Measurements from ENCODE around the gene CBX1. TPM values are rescaled to one million over a fixed set of nuclear protein-coding genes. Genes with fewer than 3 reads are reported as not detected.

CBX1 gene
- total RNA-seq, 1 donor, result 8.1 TPM

DNA sequence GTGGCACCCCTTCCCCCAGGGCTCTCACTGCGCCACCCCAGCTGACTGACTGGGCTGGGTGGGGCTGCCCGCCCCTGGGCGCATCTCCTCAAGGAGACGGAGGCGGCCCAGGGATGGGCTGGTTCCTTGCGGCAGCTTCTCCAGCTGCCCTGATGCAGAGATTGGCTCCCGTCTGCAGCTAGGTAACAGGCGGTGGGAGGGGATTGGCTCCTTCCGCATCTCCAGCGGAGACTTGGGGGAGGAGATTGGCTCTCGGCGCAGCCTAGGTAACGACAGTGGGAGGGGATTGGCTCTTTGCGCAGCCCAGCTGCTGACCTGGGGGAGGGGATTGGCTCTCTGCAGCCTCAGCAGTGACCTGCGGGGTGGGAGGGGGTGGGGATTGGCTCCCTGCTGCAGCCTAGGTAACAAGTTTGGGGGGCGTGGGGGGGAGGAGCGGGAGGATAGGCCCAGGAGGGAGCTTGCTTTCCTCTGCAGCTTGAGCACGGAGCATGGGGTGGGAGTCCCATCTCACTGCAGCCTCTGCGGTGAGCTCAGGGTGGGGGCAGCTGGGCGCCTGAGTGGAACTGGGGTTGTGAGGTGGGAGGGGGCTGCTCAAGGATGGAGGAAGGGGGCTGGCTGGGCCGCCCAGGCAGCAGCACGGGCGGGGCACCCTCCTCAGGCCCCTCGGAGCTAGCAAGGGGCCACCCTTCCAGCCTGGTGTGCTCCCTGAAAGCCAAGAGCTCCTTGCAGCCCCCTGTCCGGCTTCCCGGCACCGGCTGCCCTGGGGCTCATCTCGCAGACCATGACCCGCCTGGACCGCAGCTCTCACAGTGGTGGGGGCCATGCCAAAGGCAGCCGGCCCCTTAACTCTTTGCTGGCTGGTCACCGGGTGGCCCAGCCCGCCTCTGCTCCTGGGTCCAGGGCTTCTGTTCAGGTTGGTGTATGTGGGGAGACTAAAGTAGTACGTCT is 46.8 kb downstream of the CBX1 start:
- H3K4me1 ChIP-seq (ENCODE audit: insufficient read depth, low read length), result peaks cover 54% of the 10 kb centered on the region
- H3K27me3 ChIP-seq (ENCODE audit: insufficient read depth, low read length), result no peaks in the 10 kb centered on the region
- no peaks in the 10 kb centered on the region for H3K9me3 ChIP-seq (ENCODE audit: low read depth, low read length)
- H3K4me3 ChIP-seq (ENCODE audit: low read length), result no peak overlapping the region

DNA sequence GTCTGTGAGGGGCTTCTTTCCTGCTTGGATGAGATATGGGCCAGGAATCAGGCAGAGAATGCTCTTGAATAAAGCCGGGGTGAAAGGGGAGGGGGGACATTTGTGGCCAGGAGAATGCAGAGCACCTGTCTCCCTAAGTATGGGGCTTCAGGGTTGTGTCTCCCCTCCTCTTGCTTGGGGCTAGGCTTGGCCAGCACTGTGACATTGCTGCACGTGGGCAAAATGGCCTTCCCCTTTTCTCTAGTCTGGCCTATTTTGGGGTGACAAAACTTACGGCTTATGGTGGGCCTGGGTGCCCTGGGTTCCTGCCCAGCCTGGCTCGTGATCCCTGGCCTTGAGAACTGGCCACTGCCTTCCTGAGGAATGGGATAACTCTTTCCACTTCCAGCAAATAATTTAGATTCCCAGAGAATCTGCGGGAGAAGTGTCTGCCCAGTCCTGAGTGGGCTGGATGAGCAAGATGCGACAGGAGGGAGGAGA is 47.5 kb downstream of the CBX1 start:
- Histone ChIP-seq H3K27me3 (ENCODE audit: insufficient read depth, low read length) (no peaks in the 10 kb centered on the region), H3K9me3 (ENCODE audit: low read depth, low read length) (no peaks in the 10 kb centered on the region), H3K4me1 (ENCODE audit: insufficient read depth, low read length) (peaks cover 61% of the 10 kb centered on the region), H3K4me3 (ENCODE audit: low read length) (no peak overlapping the region)

DNA sequence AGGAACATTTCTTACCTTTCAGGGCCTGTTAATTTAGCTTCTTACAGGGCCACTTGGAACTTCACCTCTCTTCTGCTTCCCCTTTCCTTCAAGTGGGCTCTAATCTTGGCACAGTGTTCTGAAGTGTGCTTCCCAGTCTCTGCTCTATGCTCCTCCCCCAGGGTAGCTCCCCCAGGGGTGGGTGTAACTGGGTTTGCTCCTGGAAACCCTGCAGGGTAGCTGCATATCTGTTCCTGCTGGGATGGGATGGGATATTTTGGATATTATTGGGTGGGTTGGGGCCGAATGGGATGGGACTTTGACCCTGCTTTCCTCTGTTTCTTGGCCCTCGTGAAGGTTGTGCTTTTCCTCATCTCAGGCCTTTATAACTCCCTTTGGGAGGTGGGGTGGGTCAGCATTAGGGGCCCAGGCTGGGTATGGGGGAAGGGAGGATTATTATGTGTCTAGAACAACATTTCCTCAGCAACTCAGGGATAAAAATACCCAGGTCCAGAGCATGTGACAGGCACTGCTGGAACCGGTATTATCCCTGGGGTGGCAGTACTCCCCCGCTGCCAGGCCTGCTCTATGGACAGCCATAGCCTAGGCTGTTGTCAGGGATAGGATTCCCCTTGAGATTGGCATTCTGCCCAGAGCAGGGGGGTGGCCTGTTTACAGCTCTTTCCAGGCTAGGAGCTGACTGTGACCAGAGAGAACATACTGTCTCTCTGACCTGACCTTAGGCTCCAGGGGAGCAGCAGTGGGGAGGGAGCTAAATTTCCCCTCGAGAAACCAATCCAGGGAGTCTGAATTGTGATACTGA is 48.1 kb downstream of the CBX1 start:
- Histone ChIP-seq H3K4me1 (ENCODE audit: insufficient read depth, low read length) (peaks cover 62% of the 10 kb centered on the region), H3K4me3 (ENCODE audit: low read length) (no peak overlapping the region), H3K27me3 (ENCODE audit: insufficient read depth, low read length) (no peaks in the 10 kb centered on the region), H3K9me3 (ENCODE audit: low read depth, low read length) (no peaks in the 10 kb centered on the region)

DNA sequence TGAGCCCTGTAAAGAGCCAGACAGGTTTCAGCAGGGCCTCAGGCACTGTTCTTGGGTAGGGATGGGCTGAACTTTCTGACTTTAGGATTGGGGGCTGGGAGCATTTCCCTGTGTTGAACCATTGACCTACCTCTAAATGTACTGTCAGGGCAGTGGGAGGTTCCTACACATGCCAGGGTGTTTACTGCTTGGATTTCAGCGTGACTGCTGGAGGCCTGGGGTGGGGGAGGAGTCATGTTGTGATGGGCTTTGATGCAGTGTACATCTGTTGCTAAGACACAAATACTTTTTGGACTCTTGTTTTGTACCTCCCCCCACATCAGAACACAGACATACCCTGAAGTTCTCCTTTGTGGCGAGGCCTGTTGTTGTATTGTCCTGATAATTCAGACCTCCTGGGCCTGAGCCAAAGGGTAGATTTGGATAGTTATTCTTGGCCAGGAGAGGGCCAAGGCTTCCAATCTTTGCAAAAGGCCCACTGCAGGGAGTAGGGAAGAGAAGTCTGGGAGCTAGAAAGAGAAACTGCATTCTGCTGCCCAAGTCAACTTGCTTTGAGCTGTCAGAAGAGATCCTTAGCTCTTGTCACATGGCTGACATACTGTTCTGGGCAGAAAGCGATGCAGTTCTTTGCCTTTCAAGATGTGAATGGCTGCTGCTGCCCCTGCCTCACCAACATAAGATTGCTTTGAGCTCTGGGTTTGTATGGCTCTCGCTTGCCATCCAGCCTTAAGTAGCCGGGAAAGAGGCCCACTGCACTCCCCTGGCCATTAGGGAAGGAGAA is 49.4 kb downstream of the CBX1 start:
- Histone ChIP-seq H3K4me3 (ENCODE audit: low read length) (no peak overlapping the region), H3K9me3 (ENCODE audit: low read depth, low read length) (no peaks in the 10 kb centered on the region), H3K4me1 (ENCODE audit: insufficient read depth, low read length) (peaks cover 67% of the 10 kb centered on the region), H3K27me3 (ENCODE audit: insufficient read depth, low read length) (no peaks in the 10 kb centered on the region)

DNA sequence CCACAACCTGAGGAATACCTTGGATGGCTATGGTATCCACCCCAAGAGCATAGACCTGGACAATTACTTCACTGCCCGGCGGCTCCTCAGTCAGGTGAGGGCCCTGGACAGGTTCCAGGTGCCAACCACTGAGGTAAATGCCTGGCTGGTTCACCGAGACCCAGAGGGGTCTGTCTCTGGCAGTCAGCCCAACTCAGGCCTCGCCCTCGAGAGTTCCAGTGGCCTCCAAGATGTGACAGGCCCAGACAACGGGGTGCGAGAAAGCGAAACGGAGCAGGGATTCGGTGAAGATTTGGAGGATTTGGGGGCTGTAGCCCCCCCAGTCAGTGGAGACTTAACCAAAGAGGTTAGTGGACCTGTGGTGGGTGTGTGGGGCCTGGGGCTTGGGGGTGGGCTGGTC is 50.0 kb downstream of the CBX1 start:
- Histone ChIP-seq H3K27me3 (ENCODE audit: insufficient read depth, low read length) (no peaks in the 10 kb centered on the region), H3K4me1 (ENCODE audit: insufficient read depth, low read length) (peaks cover 73% of the 10 kb centered on the region), H3K9me3 (ENCODE audit: low read depth, low read length) (no peaks in the 10 kb centered on the region), H3K4me3 (ENCODE audit: low read length) (no peak overlapping the region)

DNA sequence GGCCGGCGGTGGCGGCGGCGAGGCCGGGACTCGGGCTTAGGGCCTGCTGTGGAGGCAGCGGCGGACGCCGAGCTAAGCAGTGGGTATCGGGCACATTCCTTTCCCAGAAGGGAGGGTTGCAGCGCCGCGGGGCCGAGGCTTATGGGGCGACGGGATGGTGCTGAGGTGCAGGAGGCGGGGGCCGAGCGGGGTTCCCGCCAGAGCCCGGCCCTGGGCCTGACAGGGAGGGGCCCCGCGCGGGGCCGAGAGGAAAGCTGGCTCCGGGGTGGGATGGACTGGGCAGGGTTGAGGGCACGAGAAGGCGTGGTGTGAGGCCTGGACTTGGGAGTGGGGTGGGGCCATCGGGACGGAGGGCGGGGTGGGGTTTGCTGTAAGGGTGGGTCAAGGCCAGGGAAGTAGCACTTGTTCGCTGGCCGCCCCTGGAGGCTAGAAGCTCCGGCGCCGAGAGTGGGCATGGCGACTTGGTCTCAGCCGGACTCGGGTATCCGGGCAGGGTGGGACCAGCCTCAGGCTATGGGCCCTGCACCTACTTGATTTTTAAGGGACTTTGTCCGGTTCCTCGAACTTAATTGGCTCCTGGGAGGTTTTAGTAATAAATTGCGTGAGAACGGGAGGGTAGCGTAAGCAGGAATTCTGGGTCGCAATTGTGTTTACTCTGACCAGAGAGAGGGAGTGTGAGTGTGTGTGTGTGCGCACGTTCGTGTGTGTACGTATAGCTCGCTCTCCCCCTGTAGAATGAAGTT is 52.7 kb downstream of the CBX1 start:
- Histone ChIP-seq H3K4me1 (ENCODE audit: insufficient read depth, low read length) (peaks cover 55% of the 10 kb centered on the region), H3K9me3 (ENCODE audit: low read depth, low read length) (no peaks in the 10 kb centered on the region), H3K27me3 (ENCODE audit: insufficient read depth, low read length) (no peaks in the 10 kb centered on the region), H3K4me3 (ENCODE audit: low read length) (peak overlapping the region; percentile 74)

DNA sequence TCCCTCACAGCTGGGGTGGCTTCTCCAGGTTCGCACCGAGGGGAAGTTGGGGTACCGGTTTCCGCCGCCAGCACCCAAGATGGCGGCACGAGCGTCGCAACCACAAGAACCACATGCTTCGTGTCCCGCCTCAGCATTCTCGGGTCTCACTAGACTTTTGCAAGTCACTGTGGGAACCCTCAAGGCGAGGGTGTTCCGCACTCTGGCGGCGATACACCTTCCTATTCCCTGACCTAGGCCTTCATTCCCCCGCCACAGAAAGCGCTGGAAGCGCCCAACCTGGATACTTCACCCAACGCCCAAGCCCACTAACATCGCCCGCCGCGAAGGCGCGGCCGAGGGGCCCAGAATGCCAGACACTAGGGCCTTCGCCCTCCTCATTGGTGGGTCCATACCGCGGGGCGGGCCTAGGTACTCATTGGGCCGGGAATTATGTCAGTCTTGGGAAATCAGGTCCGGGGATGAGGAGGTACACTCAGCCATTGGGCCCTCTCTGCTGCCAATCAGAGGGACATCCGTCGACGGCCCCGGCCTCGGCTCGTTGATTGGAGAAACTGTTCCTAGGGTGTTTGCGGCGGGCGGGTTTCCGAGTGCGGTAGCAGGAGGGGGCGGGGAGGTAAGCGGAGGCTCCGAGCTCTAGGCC is 53.4 kb downstream of the CBX1 start, which contains the start of gene NFE2L1:
Gene NFE2L1, plus strand, starts transcription at position 619 of the 643 bp plus-strand sequence. CDS start 2,760 bp downstream, outside the sequence.
- Histone ChIP-seq H3K9me3 (ENCODE audit: low read depth, low read length) (no peaks in the 10 kb centered on the region), H3K4me3 (ENCODE audit: low read length) (peak within 1 kb of the TSS; percentile 74), H3K27me3 (ENCODE audit: insufficient read depth, low read length) (no peaks in the 10 kb centered on the region), H3K4me1 (ENCODE audit: insufficient read depth, low read length) (peaks cover 48% of the 10 kb centered on the region)

DNA sequence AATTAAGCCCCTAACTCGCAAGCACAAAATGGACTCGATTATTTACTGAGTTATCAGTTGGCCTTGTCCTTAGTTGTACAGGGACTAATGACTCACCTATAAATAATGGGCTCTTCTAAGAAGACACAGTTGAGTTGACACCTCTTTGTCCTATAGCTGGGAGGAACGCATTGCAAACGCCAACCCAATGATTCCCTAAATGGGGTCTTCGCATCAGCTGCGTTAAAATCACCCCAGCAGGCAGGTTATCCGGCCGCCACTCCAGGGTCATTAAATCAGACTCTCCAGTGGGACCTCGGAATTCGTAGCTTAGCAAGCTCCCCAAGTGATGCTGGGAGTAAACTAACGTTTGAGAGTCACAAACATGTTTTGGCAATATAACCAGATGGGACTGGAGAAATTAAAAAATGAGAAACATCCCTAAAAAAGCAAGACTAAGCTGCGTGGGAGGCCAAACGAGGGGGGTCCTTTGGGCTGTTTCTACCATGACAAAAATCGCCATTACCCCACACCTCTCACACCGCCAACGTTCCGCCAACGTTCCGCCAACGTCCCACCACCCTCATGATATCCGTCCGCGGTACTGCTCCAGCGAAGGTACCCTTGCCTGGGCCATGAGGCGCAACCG is 54.1 kb downstream of the CBX1 start:
- Histone ChIP-seq H3K27me3 (ENCODE audit: insufficient read depth, low read length) (no peaks in the 10 kb centered on the region), H3K4me1 (ENCODE audit: insufficient read depth, low read length) (peaks cover 41% of the 10 kb centered on the region), H3K9me3 (ENCODE audit: low read depth, low read length) (no peaks in the 10 kb centered on the region), H3K4me3 (ENCODE audit: low read length) (peak overlapping the region; percentile 74)

DNA sequence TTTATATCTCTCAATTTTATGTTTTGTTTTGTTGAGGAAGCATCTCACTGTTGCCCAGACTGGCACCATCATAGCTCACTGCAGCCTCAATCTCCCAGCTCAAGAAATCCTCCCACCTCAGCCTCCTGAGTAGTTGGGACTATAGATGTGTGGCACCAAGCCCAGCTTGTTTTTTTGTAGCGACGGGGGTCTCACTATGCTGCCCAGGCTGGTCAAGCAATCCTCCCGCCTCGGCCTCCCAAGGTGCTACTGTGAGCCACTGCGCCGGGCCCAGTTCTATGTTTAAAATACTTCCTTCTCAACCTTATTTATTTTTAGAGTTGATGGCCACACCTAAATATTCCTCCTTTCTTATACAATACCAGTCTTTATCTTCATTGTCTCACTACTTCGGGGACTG is 55.0 kb downstream of the CBX1 start:
- H3K4me3 ChIP-seq (ENCODE audit: low read length), result no peak overlapping the region

DNA sequence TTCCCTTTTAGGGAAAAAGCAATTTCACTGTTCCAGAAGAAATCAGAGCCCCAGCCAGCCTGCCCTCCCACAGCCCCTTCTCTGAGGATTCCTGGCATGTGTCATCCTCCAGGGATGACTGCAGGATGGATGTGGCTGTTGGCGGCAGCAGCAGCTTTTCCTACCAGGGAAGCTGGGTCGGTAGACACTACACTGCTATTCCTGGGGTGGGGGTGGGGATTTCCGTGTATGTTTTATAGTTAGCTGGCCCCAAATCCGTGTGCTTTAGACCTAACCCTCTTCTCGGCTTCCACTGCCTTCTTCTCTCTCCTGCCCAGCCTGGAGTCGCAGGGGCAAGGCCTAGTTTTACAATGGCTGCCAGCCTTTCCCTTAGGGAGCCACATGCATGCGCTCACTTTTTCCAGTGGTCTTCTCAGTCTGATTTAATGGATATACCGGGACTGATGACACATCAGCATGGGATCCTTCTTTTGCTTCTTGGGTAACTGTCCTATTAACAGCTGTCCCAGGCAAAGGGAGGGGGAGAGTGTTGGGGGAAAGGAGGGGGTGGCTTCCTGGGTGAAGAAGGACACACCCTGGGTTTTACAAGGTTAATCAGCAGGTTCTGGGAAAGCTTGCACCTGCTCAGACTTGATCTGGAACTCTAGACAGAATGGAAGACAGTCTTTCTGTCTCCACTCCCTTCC is 55.8 kb downstream of the CBX1 start:
- H3K4me1 ChIP-seq (ENCODE audit: insufficient read depth, low read length), result peaks cover 29% of the 10 kb centered on the region
- no peak overlapping the region for H3K4me3 ChIP-seq (ENCODE audit: low read length)
- H3K9me3 ChIP-seq (ENCODE audit: low read depth, low read length), result no peaks in the 10 kb centered on the region
- no peaks in the 10 kb centered on the region for H3K27me3 ChIP-seq (ENCODE audit: insufficient read depth, low read length)

More for the DNA sequence above, 55.0 kb downstream of the CBX1 start:
- H3K27me3 ChIP-seq (ENCODE audit: insufficient read depth, low read length), result no peaks in the 10 kb centered on the region
- H3K9me3 ChIP-seq (ENCODE audit: low read depth, low read length), result no peaks in the 10 kb centered on the region
- H3K4me1 ChIP-seq (ENCODE audit: insufficient read depth, low read length), result peaks cover 34% of the 10 kb centered on the region

DNA sequence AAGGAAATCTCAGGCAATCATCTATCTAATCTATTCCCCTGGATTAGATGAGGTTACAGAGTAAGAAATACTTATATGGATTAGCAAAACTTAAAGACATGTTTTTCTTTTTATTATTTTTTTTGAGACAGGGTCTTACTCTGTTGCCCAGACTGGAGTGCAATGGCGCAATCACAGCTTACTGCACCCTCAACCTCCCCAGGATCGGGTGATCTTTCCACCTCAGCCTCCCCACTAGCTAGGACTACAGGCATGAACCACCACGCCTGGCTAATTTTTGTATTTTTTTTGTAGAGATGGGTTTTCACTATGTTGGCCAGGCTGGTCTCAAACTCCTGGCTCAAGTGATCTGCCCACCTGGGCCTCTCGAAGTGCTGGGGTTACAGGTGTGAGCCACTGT is 56.4 kb downstream of the CBX1 start:
- no peaks in the 10 kb centered on the region for H3K27me3 ChIP-seq (ENCODE audit: insufficient read depth, low read length)
- no peaks in the 10 kb centered on the region for H3K9me3 ChIP-seq (ENCODE audit: low read depth, low read length)
- H3K4me3 ChIP-seq (ENCODE audit: low read length), result no peak overlapping the region
- H3K4me1 ChIP-seq (ENCODE audit: insufficient read depth, low read length), result peaks cover 23% of the 10 kb centered on the region

DNA sequence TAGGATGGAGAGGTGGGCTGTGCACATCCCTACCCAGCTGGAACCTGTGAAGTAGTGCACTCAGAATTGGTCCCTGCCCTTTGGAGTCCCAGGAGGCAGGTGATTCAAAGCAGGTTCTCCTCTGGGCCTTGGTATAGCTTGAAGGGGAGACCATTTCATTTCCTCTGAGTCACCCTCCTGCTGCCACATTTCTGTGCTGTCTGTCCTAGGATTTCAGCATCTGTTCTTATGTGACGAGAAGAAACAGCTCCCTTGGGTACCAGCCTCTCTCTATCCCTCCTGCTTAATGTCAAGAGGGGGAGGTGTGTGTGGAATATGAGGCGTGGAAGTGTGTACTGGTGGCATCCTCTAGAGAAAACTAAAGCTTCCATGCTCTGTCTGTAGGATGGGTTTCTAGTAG is 58.1 kb downstream of the CBX1 start:
- no peak overlapping the region for H3K4me3 ChIP-seq (ENCODE audit: low read length)
- H3K9me3 ChIP-seq (ENCODE audit: low read depth, low read length), result no peaks in the 10 kb centered on the region
- H3K4me1 ChIP-seq (ENCODE audit: insufficient read depth, low read length), result peaks cover 13% of the 10 kb centered on the region
- H3K27me3 ChIP-seq (ENCODE audit: insufficient read depth, low read length), result peaks cover 13% of the 10 kb centered on the region

DNA sequence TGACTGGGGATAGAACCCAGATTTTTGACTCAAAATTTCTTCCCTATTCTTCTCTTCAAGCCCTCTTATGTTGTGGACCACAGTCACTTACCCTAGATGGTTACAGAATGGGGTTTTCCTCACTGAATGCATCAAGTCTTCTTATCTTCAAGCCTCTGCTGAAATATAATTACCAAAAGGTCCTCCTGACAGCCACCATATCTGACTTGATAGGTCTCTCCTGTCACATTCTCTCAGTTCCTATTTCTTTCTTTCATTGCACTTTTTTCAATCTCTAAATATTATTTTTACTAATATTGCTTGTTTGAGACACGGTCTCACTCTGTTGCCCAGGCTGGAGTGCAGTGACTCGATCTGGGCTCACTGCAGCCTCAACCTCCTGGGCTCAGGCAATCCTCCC is 62.6 kb downstream of the CBX1 start:
- Histone ChIP-seq H3K4me3 (ENCODE audit: low read length) (no peak overlapping the region), H3K9me3 (ENCODE audit: low read depth, low read length) (no peaks in the 10 kb centered on the region), H3K4me1 (ENCODE audit: insufficient read depth, low read length) (peaks cover 14% of the 10 kb centered on the region), H3K27me3 (ENCODE audit: insufficient read depth, low read length) (peaks cover 27% of the 10 kb centered on the region)

All from mononuclear cell (primary cell).